ENCODE measurements around the gene SLC66A3.

Gene SLC66A3

DNA sequence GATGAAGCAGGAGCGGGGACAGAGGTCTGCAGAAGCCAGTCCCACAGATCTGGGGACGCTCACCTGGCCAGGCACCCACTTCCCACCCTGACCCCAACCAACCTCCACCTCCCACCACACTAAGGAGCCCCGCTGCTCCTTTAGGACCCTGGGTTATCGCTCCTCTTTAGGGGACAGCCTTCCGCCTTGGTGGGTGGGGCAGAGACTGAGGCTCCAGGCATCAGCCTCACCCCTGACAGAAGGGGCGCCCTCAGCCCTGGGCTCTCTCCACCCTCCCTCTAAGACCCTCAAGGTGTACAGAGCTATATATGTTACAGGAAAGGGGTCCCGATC, 33.5 kb upstream of the SLC66A3 start:
- TF ChIP-seq, protein P1, sequence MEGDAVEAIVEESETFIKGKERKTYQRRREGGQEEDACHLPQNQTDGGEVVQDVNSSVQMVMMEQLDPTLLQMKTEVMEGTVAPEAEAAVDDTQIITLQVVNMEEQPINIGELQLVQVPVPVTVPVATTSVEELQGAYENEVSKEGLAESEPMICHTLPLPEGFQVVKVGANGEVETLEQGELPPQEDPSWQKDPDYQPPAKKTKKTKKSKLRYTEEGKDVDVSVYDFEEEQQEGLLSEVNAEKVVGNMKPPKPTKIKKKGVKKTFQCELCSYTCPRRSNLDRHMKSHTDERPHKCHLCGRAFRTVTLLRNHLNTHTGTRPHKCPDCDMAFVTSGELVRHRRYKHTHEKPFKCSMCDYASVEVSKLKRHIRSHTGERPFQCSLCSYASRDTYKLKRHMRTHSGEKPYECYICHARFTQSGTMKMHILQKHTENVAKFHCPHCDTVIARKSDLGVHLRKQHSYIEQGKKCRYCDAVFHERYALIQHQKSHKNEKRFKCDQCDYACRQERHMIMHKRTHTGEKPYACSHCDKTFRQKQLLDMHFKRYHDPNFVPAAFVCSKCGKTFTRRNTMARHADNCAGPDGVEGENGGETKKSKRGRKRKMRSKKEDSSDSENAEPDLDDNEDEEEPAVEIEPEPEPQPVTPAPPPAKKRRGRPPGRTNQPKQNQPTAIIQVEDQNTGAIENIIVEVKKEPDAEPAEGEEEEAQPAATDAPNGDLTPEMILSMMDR (conservative IDR thresholded peaks at IDR 0.05; ENCODE audit: low read depth, low read length): no peak
- no peak overlapping the region for H3K4me3 ChIP-seq (ENCODE audit: low read depth, low read length)
- no peak for DNase-seq (ENCODE audit: low read depth)

DNA sequence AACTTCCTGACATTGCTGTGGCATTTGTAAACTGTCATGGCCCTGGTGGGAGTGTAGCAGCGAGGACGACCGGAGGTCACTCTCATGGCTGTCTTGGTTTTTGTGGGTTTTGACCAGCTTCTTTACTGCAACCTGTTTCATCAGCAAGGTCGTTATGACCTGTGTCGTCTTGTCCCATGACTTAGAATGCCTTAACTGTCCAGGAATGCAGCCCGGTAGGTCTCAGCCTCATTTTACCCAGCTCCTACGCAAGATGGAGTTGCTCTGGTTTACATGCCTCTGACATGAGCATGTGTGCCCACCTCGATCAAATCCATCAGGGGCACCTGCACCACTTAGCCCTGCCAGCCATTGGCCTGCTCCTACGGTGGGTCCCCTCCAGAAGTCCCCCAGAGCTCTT, 32.9 kb upstream of the SLC66A3 start:
- TF ChIP-seq, protein P1 (conservative IDR thresholded peaks at IDR 0.05; ENCODE audit: low read depth, low read length): no peak
- DNase-seq (ENCODE audit: low read depth): peak; percentile 10
- H3K4me3 ChIP-seq (ENCODE audit: low read depth, low read length): no peak overlapping the region

DNA sequence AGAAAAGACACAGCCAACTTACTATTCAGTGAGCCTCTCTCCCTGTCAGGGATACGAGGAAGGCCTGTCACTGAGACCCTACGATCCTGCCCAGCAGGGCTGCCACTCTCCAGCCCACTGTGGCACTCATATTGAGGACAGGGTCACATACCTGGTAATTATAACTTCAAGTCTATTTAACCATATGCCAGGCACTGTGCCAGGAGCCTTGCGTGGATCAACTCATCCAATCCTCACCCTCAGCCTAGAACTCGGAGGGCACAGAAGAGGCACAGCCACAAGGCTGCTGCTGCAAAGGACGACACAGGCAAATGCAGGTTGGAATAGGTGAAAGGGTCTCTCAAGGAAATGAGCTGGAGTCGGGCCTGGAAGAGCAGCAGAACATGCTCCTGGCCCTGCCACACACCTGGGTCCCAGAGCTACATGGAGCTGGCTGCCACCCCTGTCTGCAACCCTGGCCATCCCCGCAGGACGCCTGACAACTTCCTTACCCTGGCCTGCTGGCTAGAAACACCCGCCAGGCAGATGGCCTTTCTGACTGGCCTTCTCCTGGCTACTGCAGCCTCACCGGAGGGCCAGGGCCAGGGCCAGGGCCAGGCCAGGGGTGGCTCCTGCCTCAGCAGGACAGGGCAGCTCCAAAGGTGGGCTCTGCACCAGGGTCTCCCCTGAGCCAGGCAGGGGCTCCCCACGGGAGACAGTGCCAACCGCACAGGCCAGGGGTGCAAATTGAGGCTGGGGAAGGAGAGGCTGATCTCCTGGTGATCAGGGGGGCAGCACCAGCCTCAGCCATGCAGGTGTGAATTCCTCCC, 32.1 kb upstream of the SLC66A3 start:
- no peak overlapping the region for H3K4me3 ChIP-seq (ENCODE audit: low read depth, low read length)
- TF ChIP-seq, protein P1 (conservative IDR thresholded peaks at IDR 0.05; ENCODE audit: low read depth, low read length): no peak
- no peak for DNase-seq (ENCODE audit: low read depth)

DNA sequence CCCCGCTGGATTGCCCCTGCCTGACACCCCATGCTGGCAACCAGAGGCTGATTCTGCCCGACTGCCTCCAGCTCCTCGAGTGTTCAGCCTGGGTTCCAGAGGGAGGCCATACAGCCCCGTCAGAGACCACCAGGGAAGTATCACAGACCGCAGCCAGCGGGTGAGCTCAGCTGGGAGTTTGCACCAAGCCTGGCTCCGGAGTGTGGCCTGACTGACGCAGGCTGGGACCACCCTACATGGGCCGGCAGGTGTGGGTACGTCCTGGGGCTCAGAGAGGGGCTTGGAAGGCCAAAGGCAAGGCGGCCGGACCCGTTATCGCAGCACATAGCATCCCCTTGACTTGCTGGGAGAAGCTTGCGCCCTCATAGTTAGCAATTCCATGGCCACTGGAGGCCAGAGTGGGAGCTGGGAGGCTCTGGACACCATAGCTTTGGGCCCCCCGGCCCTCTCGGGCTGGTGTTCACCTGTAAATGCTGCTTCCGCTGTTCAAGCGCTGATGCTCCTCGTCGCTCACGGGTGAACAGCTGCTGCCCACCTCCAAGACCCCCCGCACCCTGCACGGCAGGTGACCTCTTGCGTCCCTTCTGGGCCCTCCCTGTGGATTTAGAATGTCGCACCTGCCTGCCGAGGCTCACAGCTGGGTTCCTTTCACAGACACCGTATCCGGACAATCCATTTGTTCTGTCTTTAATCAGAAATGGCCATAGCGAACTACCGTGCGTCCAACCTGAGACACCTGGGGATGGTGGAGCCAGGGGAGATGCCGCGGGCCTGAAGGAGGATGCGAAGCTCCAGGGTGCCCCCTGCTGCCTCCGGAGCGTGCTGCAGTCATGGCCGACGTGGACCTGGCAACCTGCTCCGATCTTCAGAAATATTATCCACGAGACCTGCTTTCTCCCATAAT, 31.2 kb upstream of the SLC66A3 start:
- H3K4me3 ChIP-seq (ENCODE audit: low read depth, low read length): no peak overlapping the region
- peak; percentile 69 for DNase-seq (ENCODE audit: low read depth)
- TF ChIP-seq, protein P1 (conservative IDR thresholded peaks at IDR 0.05; ENCODE audit: low read depth, low read length): peak; percentile 96

DNA sequence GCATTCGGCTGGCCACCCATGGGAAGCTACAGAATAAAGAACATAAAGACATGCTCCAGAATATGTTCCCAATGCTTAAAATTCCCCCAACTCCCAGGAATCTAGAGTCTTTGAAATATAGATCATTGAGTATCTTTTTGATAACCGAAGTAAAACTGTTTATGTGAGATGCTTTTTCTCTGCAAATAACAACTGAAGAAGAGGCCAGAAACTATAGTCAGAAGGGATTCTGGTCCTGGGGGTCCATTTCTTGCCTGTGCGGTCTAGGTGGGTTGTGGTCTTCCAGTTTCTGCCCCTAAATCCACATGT, 30.6 kb upstream of the SLC66A3 start:
- DNase-seq (ENCODE audit: low read depth): no peak
- TF ChIP-seq, protein P1 (conservative IDR thresholded peaks at IDR 0.05; ENCODE audit: low read depth, low read length): no peak
- no peak overlapping the region for H3K4me3 ChIP-seq (ENCODE audit: low read depth, low read length)

DNA sequence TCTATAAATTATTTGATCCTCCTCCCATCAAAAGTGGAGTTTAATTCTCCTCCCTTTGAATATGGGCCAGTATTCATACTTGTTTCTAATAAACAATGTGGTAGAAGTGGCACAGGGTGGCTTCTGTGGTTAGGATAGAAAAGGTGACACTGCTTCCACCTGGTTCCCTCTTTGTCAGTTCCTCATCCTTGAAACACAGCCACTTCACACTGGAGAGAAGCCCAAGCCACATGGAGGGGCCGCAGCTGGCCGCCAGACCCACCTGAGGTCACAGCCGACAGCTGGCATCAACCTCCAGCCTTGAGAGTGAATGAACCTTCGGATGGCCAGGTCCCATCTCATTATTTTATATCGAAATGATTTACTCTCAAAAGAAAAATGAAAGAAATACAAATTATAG, 27.5 kb upstream of the SLC66A3 start:
- TF ChIP-seq, protein P1 (conservative IDR thresholded peaks at IDR 0.05; ENCODE audit: low read depth, low read length): no peak
- H3K4me3 ChIP-seq (ENCODE audit: low read depth, low read length): no peak overlapping the region
- no peak for DNase-seq (ENCODE audit: low read depth)
